OCI-LY1 (cell line): ENCODE data around the gene ABTB2.

Experiments used
- CTCF ChIP-seq: fragments of 200-600 bp; sonication (generic), shearing (Covaris generic); IDR thresholded peaks from 2 replicates; pipeline ENCODE4 v1.5.1; 2017; ENCODE audit warnings: mild to moderate bottlenecking, antibody characterized with exemption, low read length, moderate library complexity, mixed read lengths
- EZH2 ChIP-seq: fragments of 200-600 bp; sonication (generic), shearing (Covaris generic); IDR thresholded peaks from 2 replicates; pipeline ENCODE4 v1.8.0; 2017; ENCODE audit warnings: borderline replicate concordance, mixed run types, mild to moderate bottlenecking, antibody characterized with exemption, low read length, moderate library complexity, mixed read lengths

GRCh38 chr11:34275486-34275885 lies 82.3 kb downstream of the ABTB2 start:
- no peak for TF ChIP-seq CTCF
- no peak for TF ChIP-seq EZH2
